OCI-LY7 (cell line): ENCODE results near the gene SPATA2L. TPM values are rescaled to one million over a fixed set of nuclear protein-coding genes. Genes with fewer than 3 reads are reported as not detected.

Experiments
- BruUV-seq: library from RNA; stranded (reverse); fragments of 400-500 nt; replicated peaks from 2 replicates; lab custom pipeline; 2021; lab: Mats Ljungman, UMichigan
- CTCF ChIA-PET: fragments of 300-600 bp; sonication (Branson Sonifier 250); formaldehyde crosslinking; loops from one replicate; lab custom pipeline; 2022; ENCODE audit warnings: antibody characterized with exemption; ENCODE audit not compliant: unreplicated experiment; lab: Charles Lee
- POLR2A ChIA-PET: fragments of 300-600 bp; sonication (Branson Sonifier 250); formaldehyde crosslinking; loops from one replicate; lab custom pipeline; 2022; ENCODE audit warnings: antibody characterized with exemption; lab: Charles Lee
- DNase-seq: peaks from one replicate; pipeline ENCODE4 v3.0.0-alpha.2; 2015; ENCODE audit warnings: low spot score
- H2AFZ ChIP-seq: fragments of 200-600 bp; sonication (generic), shearing (Covaris generic); 2 replicates; pipeline ENCODE4 v1.6.1; 2014; ENCODE audit warnings: mild to moderate bottlenecking, antibody characterized with exemption, low read length, moderate library complexity
- H3K27ac ChIP-seq: fragments of 200-600 bp; sonication (generic); 2 replicates; pipeline ENCODE4 v1.5.1; 2014; ENCODE audit warnings: mixed run types, low read depth, mild to moderate bottlenecking, moderate library complexity, low read length, inconsistent platforms; ENCODE audit not compliant: poor library complexity, severe bottlenecking
- H3K36me3 ChIP-seq: fragments of 200-600 bp; sonication (generic); 2 replicates; pipeline ENCODE4 v1.6.1; 2014; ENCODE audit warnings: mild to moderate bottlenecking, antibody characterized with exemption, low read length, moderate library complexity, mixed read lengths; ENCODE audit not compliant: insufficient read depth
- H3K4me1 ChIP-seq: fragments of 200-600 bp; sonication (generic); 2 replicates; pipeline ENCODE4 v1.5.1; 2014; ENCODE audit warnings: mild to moderate bottlenecking, low read length; ENCODE audit not compliant: insufficient read depth, poor library complexity, severe bottlenecking
- H3K4me2 ChIP-seq: fragments of 200-600 bp; sonication (generic); 2 replicates; pipeline ENCODE4 v1.6.1; 2014; ENCODE audit warnings: mild to moderate bottlenecking, low read length
- H3K4me3 ChIP-seq: fragments of 200-600 bp; sonication (generic); 2 replicates; pipeline ENCODE4 v1.5.1; 2014; ENCODE audit warnings: mild to moderate bottlenecking, low read depth, low read length; ENCODE audit not compliant: poor library complexity, severe bottlenecking
- H3K79me2 ChIP-seq: fragments of 200-600 bp; sonication (generic); 2 replicates; pipeline ENCODE4 v1.6.1; 2016; ENCODE audit warnings: low read depth, mild to moderate bottlenecking, low read length, moderate library complexity, mixed read lengths; ENCODE audit not compliant: insufficient read depth
- H3K9me2 ChIP-seq: fragments of 200-600 bp; sonication (generic); 2 replicates; pipeline ENCODE4 v1.6.1; 2016; ENCODE audit warnings: mild to moderate bottlenecking, low read length, mixed read lengths; ENCODE audit not compliant: insufficient read depth
- H3K9me3 ChIP-seq: fragments of 200-600 bp; sonication (generic); 2 replicates; pipeline ENCODE4 v1.6.1; 2014; ENCODE audit warnings: mild to moderate bottlenecking, mixed run types, low read length, mixed read lengths
- H4K20me1 ChIP-seq: fragments of 200-600 bp; sonication (generic); 2 replicates; pipeline ENCODE4 v1.6.1; 2014; ENCODE audit warnings: mild to moderate bottlenecking, antibody characterized with exemption, low read length, moderate library complexity, mixed read lengths; ENCODE audit not compliant: insufficient read depth
- CTCF ChIP-seq: fragments of 200-600 bp; sonication (generic); conservative IDR thresholded peaks from 2 replicates; pipeline ENCODE4 v1.5.1; 2014; ENCODE audit warnings: mild to moderate bottlenecking, antibody characterized with exemption, low read length, moderate library complexity, mixed read lengths
- EZH2phosphoT487 ChIP-seq: fragments of 200-600 bp; sonication (generic); IDR thresholded peaks from 2 replicates; pipeline ENCODE4 v1.6.1; 2018; ENCODE audit warnings: low read depth, borderline replicate concordance, mild to moderate bottlenecking, mixed run types, antibody characterized with exemption, low read length, moderate library complexity, mixed read lengths
- intact Hi-C: fragments of 100-400 bp; cut with micrococcal nuclease; formaldehyde crosslinking; loops from one replicate; pipeline ENCODE4 v1.10.0; 2022; ENCODE audit not compliant: unreplicated experiment
- total RNA-seq, 2 experiments: library from RNA; depleted of rRNA in 1 of 2; stranded (reverse); fragments of >200 nt in 1 of 2; shearing (Covaris generic) in 1 of 2; gene quantifications; 2 replicates each; pipeline ENCODE4 v1.2.3, GENCODE V29; 2014 to 2022

SPATA2L gene
- total RNA-seq, 2 experiments from 2014 or later = 7.2 to 13.1 TPM

- no TSS peak for BruUV-seq
- Histone ChIP-seq H4K20me1 (no peaks in the 10 kb centered on the region), H2AFZ (no peak overlapping the region), H3K4me2 (no peak overlapping the region), H3K27ac (no peak overlapping the region), H3K9me3 (no peaks in the 10 kb centered on the region), H3K4me1 (no peaks in the 10 kb centered on the region), H3K79me2 (no peaks in the 10 kb centered on the region), H3K36me3 (peaks cover 50% of the 10 kb centered on the region), H3K4me3 (no peak overlapping the region), H3K9me2 (no peaks in the 10 kb centered on the region)
- ChIA-PET CTCF (no interaction called here), POLR2A (no interaction called here)
- DNase-seq = no peak
- intact Hi-C loops = no loop called here
- TF ChIP-seq CTCF (no peak), EZH2phosphoT487 (no peak)
Measured at GRCh38 chr16:89646906-89647305, 54.6 kb downstream of the SPATA2L start.

Other genes with a start within 250 kb of the SPATA2L start
- gene ANKRD11, start 211.1 kb downstream of the SPATA2L start, total RNA-seq (2014; rRNA removed; shearing (Covaris generic)) = 87.0 and 89.1 TPM in 2 replicates
- gene ANKRD11, start 211.1 kb downstream of the SPATA2L start, total RNA-seq (2022) = 247 and 251 TPM in 2 replicates
- 77.6 and 92.7 TPM in 2 replicates for gene SPG7, start 193.3 kb downstream of the SPATA2L start, total RNA-seq (2014; rRNA removed; shearing (Covaris generic))
- 106 and 121 TPM in 2 replicates for gene SPG7, start 193.3 kb downstream of the SPATA2L start, total RNA-seq (2022)
- 7,440 and 9,791 TPM in 2 replicates for gene RPL13, start 141.0 kb downstream of the SPATA2L start, total RNA-seq (2014; rRNA removed; shearing (Covaris generic))
- 2,903 and 2,928 TPM in 2 replicates for gene RPL13, start 141.0 kb downstream of the SPATA2L start, total RNA-seq (2022)
- gene CPNE7, start 125.9 kb downstream of the SPATA2L start, total RNA-seq (2014; rRNA removed; shearing (Covaris generic)) = 0.33 TPM in 1 of 2 replicates, not detected in the other
- gene CPNE7, start 125.9 kb downstream of the SPATA2L start, total RNA-seq (2022) = 0.83 TPM in 1 of 2 replicates, not detected in the other
- gene DPEP1, start 88.1 kb downstream of the SPATA2L start, total RNA-seq (2014; rRNA removed; shearing (Covaris generic)) = not detected in 2 replicates
- not detected in 2 replicates for gene DPEP1, start 88.1 kb downstream of the SPATA2L start, total RNA-seq (2022)
- 53.1 and 57.5 TPM in 2 replicates for gene CHMP1A, start 44.0 kb downstream of the SPATA2L start, total RNA-seq (2014; rRNA removed; shearing (Covaris generic))
- gene CHMP1A, start 44.0 kb downstream of the SPATA2L start, total RNA-seq (2022) = 67.2 and 76.2 TPM in 2 replicates
- 8.6 and 9.4 TPM in 2 replicates for gene SPATA33, start 43.9 kb downstream of the SPATA2L start, total RNA-seq (2014; rRNA removed; shearing (Covaris generic))
- 17.3 and 18.2 TPM in 2 replicates for gene SPATA33, start 43.9 kb downstream of the SPATA2L start, total RNA-seq (2022)
- gene CDK10, start 15.0 kb downstream of the SPATA2L start, total RNA-seq (2014; rRNA removed; shearing (Covaris generic)) = 88.4 and 98.6 TPM in 2 replicates
- gene CDK10, start 15.0 kb downstream of the SPATA2L start, total RNA-seq (2022) = 129 and 130 TPM in 2 replicates
- 2.0 and 3.1 TPM in 2 replicates for gene VPS9D1, start 19.2 kb upstream of the SPATA2L start, total RNA-seq (2014; rRNA removed; shearing (Covaris generic))
- gene VPS9D1, start 19.2 kb upstream of the SPATA2L start, total RNA-seq (2022) = 4.6 and 4.7 TPM in 2 replicates
- 27.4 and 31.0 TPM in 2 replicates for gene ZNF276, start 19.8 kb upstream of the SPATA2L start, total RNA-seq (2014; rRNA removed; shearing (Covaris generic))
- 30.0 and 30.8 TPM in 2 replicates for gene ZNF276, start 19.8 kb upstream of the SPATA2L start, total RNA-seq (2022)
- gene FANCA, start 114.9 kb upstream of the SPATA2L start, total RNA-seq (2014; rRNA removed; shearing (Covaris generic)) = 390 and 478 TPM in 2 replicates
- 643 and 721 TPM in 2 replicates for gene FANCA, start 114.9 kb upstream of the SPATA2L start, total RNA-seq (2022)
- gene SPIRE2, start 126.8 kb upstream of the SPATA2L start, total RNA-seq (2014; rRNA removed; shearing (Covaris generic)) = 7.1 and 9.4 TPM in 2 replicates
- 43.8 and 48.5 TPM in 2 replicates for gene SPIRE2, start 126.8 kb upstream of the SPATA2L start, total RNA-seq (2022)
- 120 and 141 TPM in 2 replicates for gene TCF25, start 171.9 kb upstream of the SPATA2L start, total RNA-seq (2014; rRNA removed; shearing (Covaris generic))
- 255 and 263 TPM in 2 replicates for gene TCF25, start 171.9 kb upstream of the SPATA2L start, total RNA-seq (2022)
- 7.3 and 8.3 TPM in 2 replicates for gene MC1R, start 217.2 kb upstream of the SPATA2L start, total RNA-seq (2014; rRNA removed; shearing (Covaris generic))
- 22.3 and 23.8 TPM in 2 replicates for gene MC1R, start 217.2 kb upstream of the SPATA2L start, total RNA-seq (2022)
- 59.6 and 63.7 TPM in 2 replicates for gene TUBB3, start 221.6 kb upstream of the SPATA2L start, total RNA-seq (2014; rRNA removed; shearing (Covaris generic))
- gene TUBB3, start 221.6 kb upstream of the SPATA2L start, total RNA-seq (2022) = 118 and 192 TPM in 2 replicates
- 222 and 292 TPM in 2 replicates for gene DEF8, start 247.1 kb upstream of the SPATA2L start, total RNA-seq (2014; rRNA removed; shearing (Covaris generic))
- gene DEF8, start 247.1 kb upstream of the SPATA2L start, total RNA-seq (2022) = 295 and 380 TPM in 2 replicates